ENCODE results near the gene FHOD3.
"Not testable (repeated sequence)": the region's sequence is repeated elsewhere in the genome, so short reads cannot be mapped to it uniquely, and the experiment has no call there.

Gene FHOD3

DNA sequence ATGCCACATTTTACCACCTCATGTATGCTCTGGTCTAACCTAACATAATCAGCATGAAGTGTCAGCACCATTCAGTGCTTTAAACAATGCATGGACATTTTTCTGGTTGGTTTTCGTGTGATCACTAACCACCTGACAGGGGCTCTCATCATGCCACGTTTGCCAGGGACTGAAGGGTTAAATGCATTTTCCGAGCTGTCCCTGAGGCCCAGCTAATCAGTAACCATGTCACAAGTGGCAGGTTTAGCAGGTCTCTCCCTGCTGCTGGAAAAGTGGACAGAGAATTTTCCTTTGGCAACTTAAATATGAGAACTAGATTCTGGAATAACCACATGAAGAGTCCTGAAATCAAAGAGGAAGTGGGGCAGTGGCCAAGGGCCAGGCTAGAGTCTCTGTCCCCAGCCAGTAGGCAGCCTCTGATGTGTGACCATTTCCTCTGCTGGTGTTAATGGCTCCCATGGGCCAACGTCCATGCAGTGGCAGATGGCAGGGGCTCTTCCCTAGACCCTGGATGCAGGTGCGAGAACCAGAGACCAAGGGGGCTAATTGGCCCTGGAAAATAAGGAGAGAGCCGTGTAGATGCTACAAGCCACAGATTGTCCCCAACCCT lies 461.8 kb downstream of the FHOD3 start:
- no peak for DNase-seq (ENCODE audit: low read depth)
- TF ChIP-seq, protein P1, sequence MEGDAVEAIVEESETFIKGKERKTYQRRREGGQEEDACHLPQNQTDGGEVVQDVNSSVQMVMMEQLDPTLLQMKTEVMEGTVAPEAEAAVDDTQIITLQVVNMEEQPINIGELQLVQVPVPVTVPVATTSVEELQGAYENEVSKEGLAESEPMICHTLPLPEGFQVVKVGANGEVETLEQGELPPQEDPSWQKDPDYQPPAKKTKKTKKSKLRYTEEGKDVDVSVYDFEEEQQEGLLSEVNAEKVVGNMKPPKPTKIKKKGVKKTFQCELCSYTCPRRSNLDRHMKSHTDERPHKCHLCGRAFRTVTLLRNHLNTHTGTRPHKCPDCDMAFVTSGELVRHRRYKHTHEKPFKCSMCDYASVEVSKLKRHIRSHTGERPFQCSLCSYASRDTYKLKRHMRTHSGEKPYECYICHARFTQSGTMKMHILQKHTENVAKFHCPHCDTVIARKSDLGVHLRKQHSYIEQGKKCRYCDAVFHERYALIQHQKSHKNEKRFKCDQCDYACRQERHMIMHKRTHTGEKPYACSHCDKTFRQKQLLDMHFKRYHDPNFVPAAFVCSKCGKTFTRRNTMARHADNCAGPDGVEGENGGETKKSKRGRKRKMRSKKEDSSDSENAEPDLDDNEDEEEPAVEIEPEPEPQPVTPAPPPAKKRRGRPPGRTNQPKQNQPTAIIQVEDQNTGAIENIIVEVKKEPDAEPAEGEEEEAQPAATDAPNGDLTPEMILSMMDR (IDR thresholded peaks at IDR 0.05; ENCODE audit: control insufficient read depth, extremely low read depth, insufficient read depth): no peak
- no peak overlapping the region for H3K4me3 ChIP-seq (ENCODE audit: low read depth, low read length)

DNA sequence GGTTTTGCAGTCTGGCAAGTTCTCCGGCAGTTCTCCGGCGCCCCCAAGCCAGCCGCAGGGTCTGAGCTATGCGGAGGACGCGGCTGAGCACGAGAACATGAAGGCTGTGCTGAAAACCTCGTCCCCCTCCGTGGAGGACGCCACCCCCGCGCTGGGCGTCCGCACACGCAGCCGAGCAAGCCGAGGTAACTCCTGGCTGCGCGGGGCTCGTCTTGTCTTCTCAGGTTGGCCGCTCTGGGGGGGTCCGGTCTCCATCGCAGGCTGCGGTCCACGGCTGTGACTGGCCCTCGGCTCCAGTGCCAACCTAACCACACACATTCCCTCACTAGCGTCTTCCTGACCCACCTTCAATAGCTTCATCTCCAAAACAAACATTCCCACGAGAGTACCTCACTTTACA lies 463.1 kb downstream of the FHOD3 start:
- no peak for DNase-seq (ENCODE audit: low read depth)
- H3K4me3 ChIP-seq (ENCODE audit: low read depth, low read length): no peak overlapping the region
- TF ChIP-seq, protein P1 (IDR thresholded peaks at IDR 0.05; ENCODE audit: control insufficient read depth, extremely low read depth, insufficient read depth): no peak

DNA sequence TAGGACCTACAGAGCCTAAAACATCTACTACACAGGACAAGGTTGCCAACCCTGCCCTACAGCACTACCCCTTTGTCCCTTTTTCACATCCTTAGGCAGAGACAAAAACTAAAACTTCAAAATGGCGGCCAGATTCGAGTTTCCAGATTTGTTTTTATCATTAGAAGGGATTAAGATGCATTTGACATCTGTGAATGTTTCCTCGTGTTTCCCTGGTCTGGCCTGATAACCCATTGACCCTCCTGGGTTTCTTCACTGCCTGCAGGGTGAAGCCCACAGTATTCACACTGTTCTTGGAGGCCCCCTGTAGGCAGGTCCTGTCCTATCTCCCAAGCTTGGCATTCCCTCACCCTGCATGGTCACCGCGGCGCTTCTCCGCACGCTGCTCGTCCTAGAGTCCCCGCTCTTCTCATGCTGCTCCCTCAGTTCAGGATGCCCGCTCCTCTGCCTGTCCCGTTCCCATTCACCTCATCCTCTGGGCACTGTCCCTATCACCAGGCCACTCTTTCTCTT lies 463.7 kb downstream of the FHOD3 start:
- DNase-seq (ENCODE audit: low read depth): no peak
- TF ChIP-seq, protein P1 (IDR thresholded peaks at IDR 0.05; ENCODE audit: control insufficient read depth, extremely low read depth, insufficient read depth): no peak
- no peak overlapping the region for H3K4me3 ChIP-seq (ENCODE audit: low read depth, low read length)

DNA sequence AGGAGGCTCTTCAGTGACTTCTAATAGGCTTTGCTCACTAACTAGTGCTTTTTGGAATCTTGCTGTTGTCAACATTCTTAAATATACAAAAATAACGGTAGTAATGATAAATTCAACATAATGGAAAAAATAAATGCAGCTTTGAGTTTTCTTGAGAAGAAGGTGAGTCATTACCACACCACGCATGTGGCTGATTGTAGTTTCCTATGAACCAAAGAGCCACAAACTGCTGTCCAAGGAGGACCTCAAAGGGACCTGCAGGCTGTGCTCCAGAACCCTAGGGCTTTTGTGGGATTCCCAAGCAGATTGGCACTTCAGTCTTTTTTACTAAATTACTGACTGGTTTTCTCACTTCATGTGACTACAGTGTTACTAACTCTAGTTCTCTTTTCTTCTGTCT lies 464.6 kb downstream of the FHOD3 start:
- TF ChIP-seq, protein P1 (IDR thresholded peaks at IDR 0.05; ENCODE audit: control insufficient read depth, extremely low read depth, insufficient read depth): no peak
- no peak overlapping the region for H3K4me3 ChIP-seq (ENCODE audit: low read depth, low read length)

DNA sequence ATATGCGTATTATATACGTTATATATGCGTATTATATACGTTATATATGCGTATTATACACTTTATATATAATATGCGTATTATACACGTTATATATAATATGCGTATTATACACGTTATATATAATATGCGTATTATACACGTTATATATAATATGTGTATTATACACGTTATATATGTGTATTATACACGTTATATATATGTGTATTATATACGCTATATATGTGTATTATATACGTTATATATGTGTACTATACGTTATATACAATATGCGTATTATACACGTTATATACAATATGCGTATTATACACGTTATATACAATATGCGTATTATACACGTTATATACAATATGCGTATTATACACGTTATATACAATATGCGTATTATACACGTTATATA lies 465.5 kb downstream of the FHOD3 start:
- H3K4me3 ChIP-seq (ENCODE audit: low read depth, low read length); DNase-seq (ENCODE audit: low read depth): not testable (repeated sequence)

More for the DNA sequence above, 464.6 kb downstream of the FHOD3 start:
- DNase-seq (ENCODE audit: low read depth): no peak

DNA sequence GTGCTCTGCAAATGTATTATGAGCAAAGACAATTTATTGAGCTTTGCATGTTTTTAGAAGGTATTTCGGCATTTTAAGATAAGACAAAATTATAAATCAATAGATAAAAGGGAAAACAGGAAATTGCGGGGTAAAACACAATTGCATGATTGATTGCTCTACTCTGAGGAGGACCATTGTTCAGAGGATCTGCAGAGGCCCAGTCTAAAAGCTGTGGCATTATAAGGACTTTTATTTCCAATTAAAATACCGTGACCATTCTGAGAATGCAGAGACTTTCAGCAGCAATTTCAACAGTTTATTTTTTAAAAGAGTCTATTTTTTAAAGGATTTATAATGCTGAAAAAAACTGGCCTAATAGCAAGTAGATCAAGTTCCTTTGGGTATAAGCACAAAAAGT lies 469.3 kb downstream of the FHOD3 start:
- DNase-seq (ENCODE audit: low read depth): no peak
- H3K4me3 ChIP-seq (ENCODE audit: low read depth, low read length): no peak overlapping the region
- TF ChIP-seq, protein P1 (IDR thresholded peaks at IDR 0.05; ENCODE audit: control insufficient read depth, extremely low read depth, insufficient read depth): no peak

DNA sequence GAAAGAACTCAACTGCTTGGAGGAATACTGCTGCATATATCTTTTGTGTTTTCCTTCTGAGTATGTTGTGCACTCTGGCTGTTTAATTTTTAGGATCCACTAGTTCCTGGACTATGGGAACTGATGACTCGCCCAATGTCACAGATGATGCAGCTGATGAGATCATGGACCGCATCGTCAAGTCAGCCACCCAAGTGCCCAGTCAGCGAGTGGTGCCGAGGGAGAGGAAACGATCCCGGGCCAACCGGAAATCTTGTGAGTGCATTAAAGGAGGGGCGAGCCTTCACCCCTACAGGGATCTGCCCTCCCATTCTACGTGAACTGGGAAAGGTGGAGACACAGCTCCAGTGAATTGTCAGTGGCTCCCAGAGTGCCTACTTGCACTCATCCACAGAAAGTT lies 471.7 kb downstream of the FHOD3 start:
- DNase-seq (ENCODE audit: low read depth): no peak

More for the DNA sequence above, 471.7 kb downstream of the FHOD3 start:
- TF ChIP-seq, protein P1 (IDR thresholded peaks at IDR 0.05; ENCODE audit: control insufficient read depth, extremely low read depth, insufficient read depth): no peak
- no peak overlapping the region for H3K4me3 ChIP-seq (ENCODE audit: low read depth, low read length)

All from LNCaP clone FGC (cell line).